NCI-H1417 treated with DMSO at 0.1 percent for 48 hours (cell line): ENCODE results near the gene SNX18.
"Not testable (repeated sequence)": the region's sequence is repeated elsewhere in the genome, so short reads cannot be mapped to it uniquely, and the experiment has no call there.

ENCODE experiments used
- DNase-seq: peaks from one replicate; lab custom pipeline; 2025; lab: John Stamatoyannopoulos, UW

Gene SNX18, protein sequence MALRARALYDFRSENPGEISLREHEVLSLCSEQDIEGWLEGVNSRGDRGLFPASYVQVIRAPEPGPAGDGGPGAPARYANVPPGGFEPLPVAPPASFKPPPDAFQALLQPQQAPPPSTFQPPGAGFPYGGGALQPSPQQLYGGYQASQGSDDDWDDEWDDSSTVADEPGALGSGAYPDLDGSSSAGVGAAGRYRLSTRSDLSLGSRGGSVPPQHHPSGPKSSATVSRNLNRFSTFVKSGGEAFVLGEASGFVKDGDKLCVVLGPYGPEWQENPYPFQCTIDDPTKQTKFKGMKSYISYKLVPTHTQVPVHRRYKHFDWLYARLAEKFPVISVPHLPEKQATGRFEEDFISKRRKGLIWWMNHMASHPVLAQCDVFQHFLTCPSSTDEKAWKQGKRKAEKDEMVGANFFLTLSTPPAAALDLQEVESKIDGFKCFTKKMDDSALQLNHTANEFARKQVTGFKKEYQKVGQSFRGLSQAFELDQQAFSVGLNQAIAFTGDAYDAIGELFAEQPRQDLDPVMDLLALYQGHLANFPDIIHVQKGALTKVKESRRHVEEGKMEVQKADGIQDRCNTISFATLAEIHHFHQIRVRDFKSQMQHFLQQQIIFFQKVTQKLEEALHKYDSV

DNA sequence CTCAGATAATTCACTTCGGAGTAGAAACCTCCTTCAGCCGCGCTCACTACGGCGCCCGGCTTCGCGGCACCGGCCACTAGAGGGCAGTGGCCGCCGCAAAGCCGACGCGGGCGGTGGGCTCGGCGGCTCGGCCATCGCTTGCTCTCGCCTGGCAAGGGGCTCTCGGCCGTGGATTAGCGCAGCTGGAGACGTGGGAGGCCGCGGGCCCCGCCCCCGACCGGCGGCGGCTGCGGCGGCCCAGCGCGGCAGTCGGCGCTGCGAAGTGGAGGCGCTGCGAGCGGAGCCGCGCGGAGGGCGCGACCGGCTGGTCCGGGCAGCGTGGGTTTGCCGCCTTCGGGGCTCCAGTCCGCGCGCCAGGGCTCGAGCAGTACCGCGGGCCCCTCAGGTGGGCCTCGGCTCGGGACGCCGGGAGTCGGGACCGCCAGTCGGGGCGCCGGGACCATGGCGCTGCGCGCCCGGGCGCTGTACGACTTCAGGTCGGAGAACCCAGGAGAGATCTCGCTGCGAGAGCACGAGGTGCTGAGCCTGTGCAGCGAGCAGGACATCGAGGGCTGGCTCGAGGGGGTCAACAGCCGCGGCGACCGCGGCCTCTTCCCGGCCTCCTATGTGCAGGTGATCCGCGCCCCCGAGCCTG, at the start of gene SNX18:
Gene SNX18 (plus strand): TSS at position 248 of the 634 bp plus-strand sequence. CDS start 194 bp downstream, at position 442.
- peak; percentile 29 for DNase-seq

GRCh38 chr5:54469622-54470021, 47.9 kb upstream of the SNX18 start:
- no peak for DNase-seq

DNA sequence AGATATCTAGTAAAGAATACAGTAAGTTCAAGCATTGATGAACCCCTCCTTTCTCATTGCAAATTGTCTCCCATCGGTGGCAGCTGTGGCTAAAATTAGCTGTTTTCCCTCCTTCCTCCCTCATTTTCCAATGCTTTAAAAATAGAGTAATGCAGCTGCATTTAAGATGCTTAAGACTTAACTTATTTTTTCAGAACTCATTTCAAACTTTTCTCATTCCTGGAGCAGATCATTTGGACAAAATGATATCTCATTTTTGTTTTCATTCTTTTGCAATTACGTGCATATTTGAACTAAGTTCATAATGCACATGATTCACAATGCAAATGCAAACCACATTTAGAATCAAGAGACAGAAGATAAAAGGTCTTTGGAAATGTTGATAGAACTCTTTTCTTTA, 47.4 kb upstream of the SNX18 start:
- DNase-seq, result no peak

GRCh38 chr5:54470677-54471076, 46.9 kb upstream of the SNX18 start:
- DNase-seq, result no peak

- DNase-seq, result no peak
These were observed 46.2 kb upstream of the SNX18 start for GRCh38 chr5:54471398-54471797.

DNA sequence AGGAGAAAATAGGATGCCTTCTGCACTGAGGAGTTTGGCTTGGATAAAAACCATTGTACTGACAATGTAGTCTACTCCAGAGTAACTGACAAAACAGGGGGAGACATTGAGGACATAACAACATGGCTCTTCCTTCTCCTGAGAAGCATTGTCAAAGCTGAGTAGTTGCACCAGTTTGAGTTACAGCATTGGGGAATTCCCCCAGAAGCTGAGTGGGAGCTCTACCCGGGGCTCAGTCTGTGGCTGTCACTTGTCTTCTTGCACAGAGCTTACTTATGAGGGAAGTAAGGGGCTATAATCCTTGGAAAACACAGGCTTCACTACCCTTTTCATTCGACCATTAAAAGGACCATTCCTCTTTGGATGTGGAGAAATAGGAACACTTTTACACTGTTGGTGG, 40.9 kb upstream of the SNX18 start:
- no peak for DNase-seq

- DNase-seq, result no peak
These were observed 39.5 kb upstream of the SNX18 start for GRCh38 chr5:54477941-54478478.

- DNase-seq, result no peak
These were observed 37.3 kb upstream of the SNX18 start for GRCh38 chr5:54480296-54480695.

DNA sequence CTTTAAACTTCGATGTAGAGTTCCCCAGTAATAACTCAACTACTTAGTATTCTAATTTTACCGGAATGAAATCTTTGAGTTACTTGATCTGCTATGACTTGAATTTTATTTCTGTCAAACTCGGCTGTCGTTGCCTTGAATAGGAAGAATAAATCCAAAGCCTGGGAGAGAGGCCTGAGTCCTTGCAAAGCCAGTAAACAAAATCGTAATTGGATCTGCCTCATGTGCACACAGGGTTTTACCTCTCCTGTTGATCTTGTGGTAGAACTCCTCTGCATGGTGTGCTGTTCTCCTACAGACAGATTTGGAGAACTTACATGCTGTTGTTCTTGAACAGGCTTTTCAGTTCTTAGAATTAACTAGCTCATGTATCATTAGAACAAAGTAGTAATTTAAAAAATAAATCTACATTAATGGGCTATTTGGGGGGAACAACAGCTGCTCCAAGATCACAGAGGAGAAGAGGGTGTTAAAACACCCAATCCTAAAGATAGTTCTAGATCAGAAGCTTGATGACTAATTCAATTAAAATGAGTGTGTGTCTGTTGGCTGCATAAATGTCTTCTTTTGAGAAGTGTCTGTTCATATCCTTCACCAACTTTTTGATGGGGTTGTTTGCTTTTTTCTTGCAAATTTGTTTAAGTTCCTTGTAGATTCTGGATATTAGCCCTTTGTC, 33.2 kb upstream of the SNX18 start:
- no peak for DNase-seq

- not testable (repeated sequence) for DNase-seq
These were observed 31.9 kb upstream of the SNX18 start for GRCh38 chr5:54485659-54486058.

DNA sequence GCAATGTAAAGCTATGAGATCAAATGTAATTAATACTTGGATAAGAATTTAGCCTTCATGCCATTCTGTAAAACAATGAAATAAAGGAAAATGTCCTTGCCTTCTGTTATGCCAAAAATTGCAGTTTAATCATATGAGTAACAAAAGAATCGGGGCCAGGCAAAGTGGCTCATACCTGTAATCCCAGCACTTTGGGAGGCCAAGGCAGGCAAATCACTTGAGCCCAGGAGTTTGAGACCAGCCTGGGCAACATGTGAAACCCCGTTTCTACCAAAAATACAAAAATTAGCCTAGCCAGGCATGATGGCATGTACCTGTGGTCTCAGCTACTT, 27.9 kb upstream of the SNX18 start:
- not testable (repeated sequence) for DNase-seq

DNA sequence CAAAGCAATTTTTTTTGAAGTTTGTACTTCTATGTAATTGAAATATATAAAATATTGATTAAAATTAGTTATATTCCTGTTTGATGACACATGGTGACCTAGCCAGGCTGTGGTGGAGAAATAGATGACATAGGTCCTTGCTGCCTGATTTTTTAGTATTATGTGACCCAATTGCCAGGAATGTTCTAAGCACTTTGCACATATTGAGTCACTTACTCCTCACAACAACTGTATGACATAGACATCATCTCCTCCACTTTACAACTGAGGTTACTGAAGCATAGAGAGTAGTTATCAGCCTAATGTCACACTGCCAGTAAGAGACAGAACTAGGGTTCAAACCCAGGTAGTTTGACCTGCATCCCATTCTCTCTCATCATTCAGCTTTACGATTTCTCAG, 26.2 kb upstream of the SNX18 start:
- DNase-seq, result no peak

- DNase-seq, result no peak
These were observed 25.4 kb upstream of the SNX18 start for GRCh38 chr5:54492178-54492577.

GRCh38 chr5:54495027-54495426, 22.5 kb upstream of the SNX18 start:
- DNase-seq, result no peak

- DNase-seq, result no peak
These were observed 3.3 kb upstream of the SNX18 start for GRCh38 chr5:54514291-54514690.

DNA sequence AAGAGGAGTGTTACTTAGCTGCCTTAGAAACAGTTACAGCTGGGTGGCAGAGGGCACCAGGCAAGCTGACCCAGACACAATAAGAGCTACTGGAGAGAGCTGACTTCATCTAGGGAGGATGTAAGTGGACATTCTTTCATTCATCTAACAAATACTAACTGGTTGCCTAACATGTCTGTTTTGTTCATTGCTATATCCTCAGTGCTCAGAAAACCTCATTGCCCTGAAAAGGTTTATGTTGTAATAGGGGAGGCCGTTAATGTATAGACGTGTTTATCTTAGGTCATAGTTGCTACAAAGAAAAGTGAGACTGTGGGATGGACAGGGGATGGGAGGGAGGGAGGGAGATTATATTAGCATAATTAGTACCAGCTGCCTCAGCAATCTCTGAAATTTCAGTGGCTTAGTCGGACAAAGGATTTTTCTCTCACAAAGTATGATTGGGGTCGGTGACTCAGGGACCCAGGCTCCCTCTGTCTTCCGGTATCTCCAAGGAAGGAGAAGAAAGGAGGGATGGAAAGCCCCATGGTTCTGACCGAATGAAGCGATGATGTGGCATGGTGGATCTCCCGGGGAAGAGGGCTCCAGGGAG, 2.6 kb upstream of the SNX18 start:
- no peak for DNase-seq

- DNase-seq, result no peak
These were observed 1.9 kb upstream of the SNX18 start for GRCh38 chr5:54515634-54516033.

GRCh38 chr5:54516051-54516655, 1.4 kb upstream of the SNX18 start:
- no peak for DNase-seq

GRCh38 chr5:54517174-54517511, 416 bp upstream of the SNX18 start:
- no peak for DNase-seq

- DNase-seq, result no peak
These were observed 723 bp downstream of the SNX18 start for GRCh38 chr5:54518146-54518817.

- no peak for DNase-seq
These were observed 1.4 kb downstream of the SNX18 start for GRCh38 chr5:54518818-54519508.
